HG02943 (cell line): ENCODE results near the gene DUSP22.
"Not testable (repeated sequence)": the region's sequence is repeated elsewhere in the genome, so short reads cannot be mapped to it uniquely, and the experiment has no call there.

Experiments
- ATAC-seq: cut with Tn5 transposase; IDR thresholded peaks from one replicate; pipeline ENCODE4 v1.9.1; 2021; ENCODE audit warnings: mild to moderate bottlenecking, low read depth, moderate library complexity; ENCODE audit not compliant: unreplicated experiment

The DUSP22 gene

GRCh38 chr6:376827-377640 is 84.7 kb downstream of the DUSP22 start:
- ATAC-seq = no peak

- ATAC-seq = not testable (repeated sequence)
Measured at GRCh38 chr6:377641-378020, 85.3 kb downstream of the DUSP22 start.

DNA sequence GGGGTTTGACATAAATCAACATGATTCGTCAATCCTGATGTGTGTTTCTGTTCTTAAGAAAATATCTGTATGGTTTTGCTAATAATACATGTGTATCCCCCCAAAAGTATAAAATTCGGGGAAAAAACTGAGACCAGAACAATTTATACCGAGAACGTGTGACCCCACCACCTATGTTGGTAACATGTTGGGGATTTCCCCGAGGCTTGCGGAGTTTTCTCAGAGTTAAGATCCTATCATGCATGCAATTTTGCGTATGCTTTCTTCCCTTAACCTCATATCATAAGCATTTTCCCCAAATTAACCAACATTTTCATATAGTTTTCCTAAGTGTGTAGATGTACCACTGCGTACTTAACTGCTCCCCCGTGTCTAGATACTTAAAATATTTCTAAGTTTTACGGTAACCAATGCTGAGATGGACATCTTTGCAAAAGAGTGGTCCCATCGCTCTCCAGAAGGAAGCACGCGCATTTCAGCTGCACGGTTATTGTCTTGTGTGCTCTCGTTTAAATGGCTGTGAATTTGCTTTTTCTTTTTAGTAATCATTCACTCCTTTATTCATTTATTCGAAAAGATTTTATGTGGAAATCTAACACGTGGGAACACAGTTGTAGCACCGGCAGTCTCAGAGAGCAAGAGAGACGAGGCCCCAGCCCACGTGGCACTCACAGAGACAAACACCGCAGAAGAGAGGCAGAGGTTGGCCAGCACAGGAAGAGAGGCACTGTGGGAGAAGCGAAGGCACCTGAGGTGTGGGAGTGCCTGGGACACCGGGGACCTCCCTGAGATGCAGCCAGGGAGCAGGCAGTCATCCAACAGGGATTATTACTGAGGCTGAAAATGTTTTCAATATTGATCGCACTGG is 86.0 kb downstream of the DUSP22 start:
- ATAC-seq = no peak

DNA sequence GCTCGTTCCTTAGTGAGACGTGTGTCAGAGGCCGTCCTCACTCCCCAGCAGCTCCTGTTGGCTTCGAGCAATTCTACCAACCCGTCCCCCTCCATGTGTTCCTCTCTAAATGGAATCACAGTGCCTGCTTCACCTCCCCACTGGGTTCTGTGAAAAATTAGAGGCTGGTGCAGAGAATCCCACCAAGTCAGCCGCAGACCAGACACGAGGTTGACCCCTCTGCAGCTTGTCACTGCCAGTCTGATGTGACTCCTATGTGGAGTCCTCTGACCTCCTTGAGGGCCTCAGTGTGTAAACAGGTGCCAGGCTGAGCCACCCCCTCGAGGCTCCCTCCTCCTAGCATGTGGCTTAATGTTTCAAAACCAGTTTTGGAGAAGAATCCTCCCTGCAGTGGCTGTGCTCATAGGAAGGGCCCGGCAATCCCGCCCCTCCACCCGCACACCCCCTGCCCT is 86.7 kb downstream of the DUSP22 start:
- ATAC-seq = no peak

GRCh38 chr6:379410-380181 is 87.3 kb downstream of the DUSP22 start:
- ATAC-seq = no peak

DNA sequence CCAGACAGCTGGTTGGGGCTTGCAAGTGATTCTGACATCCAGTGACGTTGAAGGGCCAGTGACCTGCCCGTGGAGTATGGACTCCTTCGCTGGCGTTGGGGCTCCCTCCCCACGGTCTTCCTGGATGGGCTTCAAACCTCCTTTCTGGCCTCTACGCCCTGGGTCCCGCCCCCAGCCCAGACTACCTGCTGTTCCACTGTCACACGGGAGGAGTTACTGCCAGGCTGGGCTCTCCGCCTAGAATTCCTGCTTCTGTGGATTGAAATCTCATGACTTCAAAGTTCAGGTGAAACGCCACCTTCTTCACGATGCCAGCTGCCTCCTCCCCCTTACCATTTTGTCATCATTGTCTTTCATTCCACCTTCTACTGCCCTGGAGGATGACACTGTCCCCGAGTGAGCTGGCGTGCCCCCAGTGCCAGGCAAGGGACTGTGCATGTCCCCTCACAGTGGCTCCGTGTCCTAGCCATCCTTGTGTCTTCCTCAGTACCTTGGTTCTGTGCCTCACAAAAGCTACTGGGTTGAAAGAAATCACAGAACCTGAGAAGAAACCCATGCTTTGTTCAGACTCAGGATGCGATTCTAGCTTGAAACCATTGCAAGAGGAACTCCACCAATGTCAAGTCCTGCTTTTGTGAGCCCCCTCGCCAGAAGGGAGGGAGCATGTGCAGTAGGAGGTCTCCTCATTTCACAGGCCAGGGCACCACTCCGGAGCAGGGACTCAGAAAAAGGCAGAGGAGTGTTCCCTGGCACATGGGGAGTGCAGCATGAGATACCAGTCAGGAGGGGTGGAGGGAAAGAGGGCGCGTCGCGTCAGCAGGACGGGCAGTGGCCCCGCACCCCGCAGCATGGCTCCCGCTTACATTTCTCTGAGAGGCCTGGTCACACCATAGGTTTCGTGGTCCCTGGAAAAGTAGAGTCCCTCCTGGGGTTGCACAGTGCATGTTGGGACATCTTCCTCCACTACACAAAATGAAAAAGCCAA is 88.2 kb downstream of the DUSP22 start:
- no peak for ATAC-seq

GRCh38 chr6:381742-382461 is 89.6 kb downstream of the DUSP22 start:
- ATAC-seq = no peak

- ATAC-seq = no peak
Measured at GRCh38 chr6:382883-383810, 90.9 kb downstream of the DUSP22 start.

DNA sequence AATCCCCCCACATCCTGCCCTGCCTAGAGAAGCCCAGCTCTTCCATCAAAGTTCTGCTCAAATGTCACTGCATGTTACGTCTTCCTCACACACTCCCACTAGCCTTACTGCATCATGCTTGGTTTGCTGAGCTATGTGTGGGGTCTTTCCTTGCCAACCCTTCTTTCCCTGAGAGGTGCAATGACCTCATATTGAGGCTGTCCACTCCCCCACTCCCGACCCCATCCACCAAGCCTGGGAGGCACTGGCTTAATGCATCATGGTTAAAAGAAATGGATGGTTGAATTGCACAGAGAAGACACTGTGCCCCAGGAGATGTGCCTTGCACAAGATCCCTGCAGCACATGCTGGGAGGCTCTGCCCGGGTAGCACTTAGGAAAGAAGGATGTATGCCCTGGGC is 91.6 kb downstream of the DUSP22 start:
- ATAC-seq = no peak

- no peak for ATAC-seq
Measured at GRCh38 chr6:384898-385297, 92.6 kb downstream of the DUSP22 start.

GRCh38 chr6:385614-386013 is 93.3 kb downstream of the DUSP22 start:
- no peak for ATAC-seq

GRCh38 chr6:386688-387266 is 94.5 kb downstream of the DUSP22 start:
- no peak for ATAC-seq

GRCh38 chr6:387293-387741 is 95.0 kb downstream of the DUSP22 start:
- no peak for ATAC-seq

DNA sequence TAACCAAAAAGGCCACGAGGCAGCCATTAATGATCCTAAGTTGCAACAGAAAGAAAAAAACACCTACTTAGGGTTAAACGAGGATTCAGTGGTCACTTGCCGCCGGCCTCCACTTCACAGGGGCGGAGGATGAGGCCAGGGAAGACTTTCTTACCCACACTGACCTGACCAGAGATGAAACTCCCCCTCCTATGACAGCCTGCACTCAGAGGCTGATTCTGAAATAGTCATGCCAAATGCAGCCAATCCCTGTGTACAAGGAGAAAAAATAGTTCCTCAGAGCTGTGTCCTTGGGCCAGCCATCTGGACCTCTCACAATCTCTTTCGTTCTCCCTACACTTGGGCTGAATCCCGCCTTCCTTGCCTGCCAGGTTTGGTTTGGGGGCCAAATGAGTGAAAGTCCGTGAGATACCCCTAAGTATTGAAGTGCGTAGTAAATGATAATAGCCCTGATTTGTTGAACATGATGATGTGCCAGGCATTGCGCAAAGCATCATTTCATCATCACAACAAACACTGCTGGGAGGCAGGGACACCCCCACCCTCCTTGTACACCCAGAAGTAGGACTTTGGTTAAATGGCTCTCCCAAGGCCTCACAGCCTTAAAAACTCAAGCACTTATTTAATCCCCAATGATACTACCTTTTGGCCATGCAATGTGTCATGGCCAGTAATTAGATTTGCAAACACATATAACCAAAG is 96.1 kb downstream of the DUSP22 start:
- no peak for ATAC-seq

GRCh38 chr6:389143-389542 is 96.9 kb downstream of the DUSP22 start:
- ATAC-seq = no peak

DNA sequence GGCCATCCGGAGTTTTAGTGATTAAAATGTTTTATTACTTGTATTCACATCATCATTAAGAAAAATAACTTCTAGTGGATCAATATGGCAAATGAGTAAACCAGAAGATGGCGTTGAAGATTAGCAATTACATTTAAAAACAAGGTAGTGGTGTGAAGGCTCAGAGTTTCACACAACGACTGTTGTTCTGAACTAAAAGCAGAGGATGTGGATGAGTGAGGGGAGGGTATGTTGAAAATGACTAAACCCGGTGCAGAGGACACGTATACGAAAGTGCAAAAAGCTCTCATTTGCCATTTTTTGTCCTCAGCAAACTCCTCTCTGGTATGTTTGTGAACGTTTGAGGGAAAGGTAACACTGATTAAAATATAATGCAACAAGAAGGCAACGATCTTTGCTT is 97.3 kb downstream of the DUSP22 start:
- no peak for ATAC-seq
